Kidney (tissue), 14 donors: Measurements from ENCODE around the gene ANKRD53. TPM values are rescaled to one million over a fixed set of nuclear protein-coding genes. Genes with fewer than 3 reads are reported as not detected.

ENCODE experiments used
- DNase-seq, 5 donors: peaks; one replicate each; pipeline ENCODE4 v3.0.0-alpha.2; 2013 to 2020
- FAIRE-seq: peaks from 2 replicates; lab custom pipeline; 2012; peaks lifted over from hg19 to GRCh38; lab: Jason Lieb, UNC
- H3K27ac ChIP-seq, 2 donors: one replicate each; pipeline ENCODE4 v1.7.0; 2013; ENCODE audit warnings: low read depth in 2 of 2, low read length in 2 of 2, inconsistent platforms in 1 of 2
- H3K27me3 ChIP-seq: one replicate; pipeline ENCODE4 v1.7.1; 2013; ENCODE audit warnings: low read length, inconsistent platforms; ENCODE audit not compliant: control insufficient read depth, insufficient read depth
- H3K36me3 ChIP-seq, 3 donors: one replicate each; pipeline versions ENCODE4 v1.7.0 to v1.7.1; 2013; ENCODE audit warnings: low read length in 3 of 3, control low read depth in 1 of 3, inconsistent platforms in 1 of 3; ENCODE audit not compliant: insufficient read depth in 3 of 3, control insufficient read depth in 2 of 3
- H3K4me1 ChIP-seq, 3 donors: one replicate each; pipeline versions ENCODE4 v1.7.0 to v1.7.1; 2013; ENCODE audit warnings: low read length in 3 of 3, inconsistent platforms in 1 of 3, low read depth in 1 of 3; ENCODE audit not compliant: control insufficient read depth in 2 of 3, insufficient read depth in 2 of 3
- H3K4me3 ChIP-seq, 3 donors: one replicate each; pipeline versions ENCODE4 v1.7.0 to v1.8.1; 2013; ENCODE audit warnings: low read length in 3 of 3, control low read depth in 1 of 3, inconsistent platforms in 1 of 3
- H3K9ac ChIP-seq, 3 donors: one replicate each; pipeline versions ENCODE4 v1.7.0 to v1.7.1; 2013; ENCODE audit warnings: low read length in 3 of 3, control low read depth in 1 of 3, inconsistent platforms in 1 of 3
- H3K9me3 ChIP-seq, 3 donors: one replicate each; pipeline versions ENCODE4 v1.7.0 to v1.7.1; 2013; ENCODE audit warnings: low read length in 3 of 3, control low read depth in 1 of 3, inconsistent platforms in 1 of 3; ENCODE audit not compliant: control insufficient read depth in 2 of 3, insufficient read depth in 1 of 3
- CTCF ChIP-seq: IDR thresholded peaks from 3 replicates; pipeline ENCODE4 v1.5.1; 2012; ENCODE audit warnings: mild to moderate bottlenecking, moderate library complexity, borderline replicate concordance; ENCODE audit not compliant: insufficient read depth; ENCODE audit errors: extremely low read depth
- intact Hi-C: fragments of 100-400 bp; cut with DNase I; formaldehyde crosslinking; loops from one replicate; pipeline ENCODE4 v1.11.1; 2022
- polyA plus RNA-seq: library from polyadenylated mRNA; stranded (reverse); fragments of 350-450 nt; fragmentation: Illumina TruSeq; extraction: RNeasy Lipid Tissue Mini Kit (QIAGEN cat#74804); gene quantifications from one replicate; pipeline ENCODE4 v1.2.3, GENCODE V29; 2014; ENCODE audit warnings: low read depth, low replicate concordance; ENCODE audit not compliant: insufficient read depth
- total RNA-seq: library from RNA; stranded (reverse); fragmentation: NEBNext Ultra II Directional; extraction: Animal tissue kit (Norgen Biotek cat#: 25700); gene quantifications from one replicate; pipeline ENCODE4 v1.2.1, GENCODE V29; 2021
- donor health status: control.
- donor health status: control.
- donor health status: control.
- donor health status: control.
- donor health status: control.
- donor health status: DM: yes; HTN: yes; CAD: no.
- donor health status: Normal renal cell carcinoma (clear cell type).

ANKRD53 gene
- total and polyA plus RNA-seq, 2 donors from 2014 or later = 1.3 to 2.1 TPM

- DNase-seq = no peak
- FAIRE-seq = no peak
- TF ChIP-seq CTCF = no peak
- Histone ChIP-seq H3K9me3 (no peaks in the 10 kb centered on the region), H3K27ac (no peak overlapping the region), H3K36me3 (no peaks in the 10 kb centered on the region), H3K9ac (no peak overlapping the region), H3K4me1 (no peaks in the 10 kb centered on the region), H3K4me3 (no peak overlapping the region), H3K27me3 (no peaks in the 10 kb centered on the region)
- intact Hi-C loops = no loop called here
Observed at GRCh38 chr2:71005271-71006202, 27.1 kb downstream of the ANKRD53 start.

GRCh38 chr2:71006323-71006722, 27.9 kb downstream of the ANKRD53 start:
- intact Hi-C loops = no loop called here
- Histone ChIP-seq H3K36me3 (no peaks in the 10 kb centered on the region), H3K27ac (no peak overlapping the region), H3K4me1 (no peaks in the 10 kb centered on the region), H3K9me3 (no peaks in the 10 kb centered on the region), H3K9ac (no peak overlapping the region), H3K27me3 (no peaks in the 10 kb centered on the region), H3K4me3 (no peak overlapping the region)
- no peak for TF ChIP-seq CTCF
- FAIRE-seq (no peak), DNase-seq (no peak)

- Histone ChIP-seq H3K9me3 (no peaks in the 10 kb centered on the region), H3K4me3 (no peak overlapping the region), H3K9ac (no peak overlapping the region), H3K27me3 (no peaks in the 10 kb centered on the region), H3K4me1 (no peaks in the 10 kb centered on the region), H3K36me3 (no peaks in the 10 kb centered on the region), H3K27ac (no peak overlapping the region)
- TF ChIP-seq CTCF = no peak
- intact Hi-C loops = no loop called here
- DNase-seq (no peak), FAIRE-seq (no peak)
Observed at GRCh38 chr2:71006955-71007799, 28.7 kb downstream of the ANKRD53 start.
